ENCODE data around the gene ATP2B2.

ATP2B2 gene

DNA sequence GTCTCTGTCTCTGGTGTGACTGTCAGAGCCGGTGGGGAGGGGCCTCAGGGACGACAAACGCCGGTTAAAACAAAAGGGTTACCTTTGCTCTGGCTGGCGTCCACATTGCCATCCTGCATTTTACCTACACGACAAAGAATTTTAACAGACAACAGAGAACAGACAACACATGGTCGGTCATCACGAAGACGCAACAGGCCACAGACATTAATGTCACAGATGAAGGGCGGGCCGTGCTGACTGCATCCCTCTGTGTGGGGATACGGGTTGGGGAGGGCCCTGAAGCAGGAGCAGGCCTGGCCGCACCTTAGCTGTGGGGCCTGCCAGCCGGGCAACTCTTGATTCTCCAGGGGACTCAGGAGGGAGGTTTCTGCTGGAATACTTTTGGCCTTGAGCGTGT lies 126.2 kb downstream of the ATP2B2 start:
- no peak for DNase-seq

DNA sequence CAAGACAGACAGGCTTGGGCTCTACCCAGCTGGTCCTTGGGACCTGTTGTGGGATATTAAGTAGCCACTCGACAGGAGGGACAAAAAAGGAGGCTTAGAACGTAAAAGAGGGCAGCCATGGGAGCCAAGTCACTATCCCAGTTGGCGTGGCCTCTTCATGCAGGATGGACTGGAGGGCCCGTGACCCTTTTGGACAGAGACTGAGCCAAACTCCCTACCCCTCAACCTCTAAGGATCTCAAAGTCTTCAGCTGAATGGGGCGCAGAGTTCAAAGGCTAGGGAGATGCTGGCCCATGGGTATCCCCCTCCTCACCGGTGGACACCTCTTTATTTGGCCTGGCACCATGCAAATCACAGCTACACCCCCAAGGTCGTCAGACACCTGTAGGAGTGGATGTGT lies 126.6 kb downstream of the ATP2B2 start:
- no peak for DNase-seq

DNA sequence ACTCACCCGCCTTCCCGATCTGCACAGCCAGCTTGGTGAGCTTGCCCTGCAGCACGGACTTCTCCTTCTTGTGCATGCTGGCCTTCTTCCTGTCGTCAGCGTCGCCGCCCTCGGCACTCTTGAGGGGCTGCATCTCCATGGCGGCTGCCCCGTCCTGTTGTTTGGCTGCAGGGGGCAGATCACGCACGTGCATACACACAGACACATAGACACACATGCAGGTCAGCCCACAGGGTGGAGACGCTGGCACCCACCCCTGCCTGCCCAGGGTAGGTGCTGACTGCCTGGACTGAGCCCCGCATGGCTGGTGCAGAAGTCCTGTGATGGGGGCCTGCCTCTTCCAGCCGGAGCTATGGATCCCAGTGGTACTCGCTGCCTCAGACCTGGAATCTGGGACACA lies 127.1 kb downstream of the ATP2B2 start:
- DNase-seq = no peak

DNA sequence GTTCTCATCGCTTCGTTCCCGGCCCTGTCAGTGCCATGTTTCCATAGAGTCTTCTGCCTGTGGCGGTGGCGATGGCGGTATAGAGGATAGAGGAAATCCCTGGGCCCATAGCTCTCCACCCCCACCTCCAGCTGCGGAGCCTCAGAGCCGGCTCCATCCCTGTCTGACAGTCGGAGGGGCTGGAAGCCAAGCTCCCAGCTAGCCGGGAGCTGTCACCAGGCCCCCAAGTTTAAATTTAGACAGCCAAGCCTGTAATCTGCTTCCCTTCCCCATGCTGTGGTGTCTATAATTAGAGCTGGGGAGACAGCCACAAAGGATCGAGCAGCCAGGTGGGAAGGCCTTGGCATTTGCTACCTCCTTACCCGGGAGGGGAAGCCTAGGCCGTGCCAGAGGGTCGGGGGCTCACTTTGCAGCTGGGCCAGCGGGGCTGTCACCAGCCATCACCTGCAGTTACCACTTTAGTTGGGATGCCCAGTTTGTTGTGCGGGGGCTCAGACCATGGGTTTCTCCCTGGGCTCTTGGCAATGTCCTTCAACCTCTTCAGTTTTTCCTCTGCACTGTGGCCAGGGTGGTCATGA lies 128.1 kb downstream of the ATP2B2 start:
- DNase-seq = no peak

DNA sequence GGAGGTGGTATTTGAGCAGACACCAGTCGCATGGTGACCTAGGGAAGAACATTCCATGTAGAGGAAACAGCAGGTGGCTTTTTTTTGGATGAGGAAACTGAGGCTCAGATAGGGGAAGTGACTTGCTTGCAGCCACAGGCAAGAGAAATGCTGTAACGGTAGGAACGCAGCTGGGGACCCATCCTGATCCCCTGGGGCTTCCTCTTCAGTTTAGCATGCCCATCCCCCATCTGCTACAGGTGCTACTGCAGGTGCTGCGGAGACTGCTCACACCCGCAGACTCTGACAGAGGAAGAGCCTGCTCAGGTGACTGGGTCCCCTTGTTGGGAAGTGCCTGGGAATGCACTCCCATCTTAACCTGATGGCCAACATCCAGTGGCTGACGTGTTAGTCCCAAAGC lies 129.0 kb downstream of the ATP2B2 start:
- peak; percentile 33 for DNase-seq

DNA sequence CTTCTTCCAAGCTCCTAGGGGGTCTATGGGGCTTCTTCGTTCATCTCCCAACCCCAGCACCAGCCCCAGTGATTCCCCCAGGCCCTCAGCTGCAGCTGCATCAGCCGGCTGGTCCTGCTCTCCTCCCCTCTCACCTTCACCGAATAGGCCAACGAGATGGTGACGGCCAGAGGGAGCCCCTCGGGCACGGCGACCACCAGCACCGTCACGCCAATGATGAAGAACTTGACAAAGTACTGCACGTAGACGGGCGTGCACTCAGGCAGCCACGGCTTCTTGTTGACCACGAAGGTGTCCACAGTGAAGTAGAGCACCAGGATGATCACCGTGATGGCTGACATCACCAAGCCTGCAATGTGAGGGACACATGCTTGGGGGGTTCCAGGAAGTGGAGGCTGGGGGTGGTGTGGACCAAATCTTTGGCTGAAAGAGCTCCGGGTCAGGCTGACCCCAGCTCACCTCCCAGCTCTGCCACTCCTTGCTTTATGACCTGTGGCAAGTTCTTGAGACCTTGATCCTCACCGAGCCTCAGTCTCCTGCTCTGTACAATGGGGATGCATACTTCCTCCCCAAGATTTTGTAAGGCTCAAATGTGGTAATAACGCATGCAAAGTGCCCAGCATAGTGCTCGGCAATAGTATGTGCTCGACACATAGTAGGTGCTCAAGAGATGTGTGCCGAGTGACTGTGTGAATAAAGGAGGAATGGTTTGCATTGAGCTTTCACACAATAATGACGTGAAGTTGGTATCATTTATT lies 129.9 kb downstream of the ATP2B2 start:
- no peak for DNase-seq

DNA sequence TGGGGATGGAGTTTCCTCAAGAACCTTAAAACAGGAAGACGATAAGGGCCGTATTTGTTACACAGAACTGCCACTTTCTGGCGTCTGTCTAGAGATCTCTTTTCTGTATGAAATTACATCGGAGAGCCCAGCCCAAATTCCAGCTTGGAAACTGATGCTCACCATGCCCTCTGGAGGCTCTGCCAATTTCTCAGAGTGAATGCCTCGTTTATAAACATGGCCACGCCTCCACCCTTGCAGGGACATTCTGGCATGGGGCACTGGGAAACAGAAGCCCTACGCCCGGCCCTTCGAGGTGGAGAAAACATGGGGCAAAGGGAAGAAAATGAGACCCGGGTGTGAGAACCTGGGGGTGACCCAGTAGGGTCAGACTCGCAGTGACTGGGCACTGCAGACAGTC lies 131.1 kb downstream of the ATP2B2 start:
- DNase-seq = no peak

DNA sequence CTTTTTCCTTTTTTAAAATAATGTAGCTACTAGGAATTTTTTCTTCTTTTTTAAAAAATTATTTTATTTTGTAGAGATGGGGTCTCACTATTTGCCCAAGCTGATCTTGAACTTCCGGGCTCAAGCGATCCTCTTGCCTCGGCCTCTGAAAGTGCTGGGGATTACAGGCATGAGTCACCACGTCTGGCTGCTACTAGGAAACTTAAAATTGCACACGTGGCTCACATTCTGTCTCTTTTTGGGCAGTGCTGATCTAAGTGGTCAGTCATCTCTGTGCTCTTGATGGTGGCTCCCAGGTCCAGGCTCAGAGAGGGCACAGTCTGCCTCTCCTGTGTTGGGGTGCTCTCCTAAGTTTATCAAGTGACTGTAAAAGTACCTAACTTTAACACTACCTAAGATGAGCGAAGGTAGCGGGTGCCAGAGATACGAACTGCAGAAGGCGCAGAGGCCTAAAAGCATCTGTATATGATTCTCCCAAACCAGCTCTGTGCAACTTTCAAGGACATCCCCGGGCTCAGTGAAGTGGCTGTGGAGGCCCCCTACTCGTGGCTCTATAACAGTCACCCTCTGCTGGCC lies 131.6 kb downstream of the ATP2B2 start:
- no peak for DNase-seq

DNA sequence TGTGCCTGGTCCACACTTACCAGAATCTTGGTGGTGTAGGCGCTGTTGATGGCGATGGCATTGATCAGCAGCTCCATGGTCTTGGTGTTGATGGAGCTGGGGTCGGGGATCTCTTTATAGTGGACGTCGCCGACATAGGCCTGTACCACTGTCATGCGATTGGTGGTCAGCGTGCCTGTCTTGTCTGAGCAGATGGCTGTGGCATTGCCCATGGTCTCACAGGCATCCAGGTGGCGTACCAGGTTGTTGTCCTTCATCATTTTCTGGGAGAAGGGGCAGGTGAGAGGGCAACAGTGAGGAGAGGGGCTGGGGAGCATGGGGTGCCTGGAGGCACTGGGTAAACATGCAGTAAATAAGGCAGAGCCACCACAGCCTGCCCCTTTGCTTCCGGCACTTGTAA lies 133.6 kb downstream of the ATP2B2 start:
- DNase-seq = no peak

DNA sequence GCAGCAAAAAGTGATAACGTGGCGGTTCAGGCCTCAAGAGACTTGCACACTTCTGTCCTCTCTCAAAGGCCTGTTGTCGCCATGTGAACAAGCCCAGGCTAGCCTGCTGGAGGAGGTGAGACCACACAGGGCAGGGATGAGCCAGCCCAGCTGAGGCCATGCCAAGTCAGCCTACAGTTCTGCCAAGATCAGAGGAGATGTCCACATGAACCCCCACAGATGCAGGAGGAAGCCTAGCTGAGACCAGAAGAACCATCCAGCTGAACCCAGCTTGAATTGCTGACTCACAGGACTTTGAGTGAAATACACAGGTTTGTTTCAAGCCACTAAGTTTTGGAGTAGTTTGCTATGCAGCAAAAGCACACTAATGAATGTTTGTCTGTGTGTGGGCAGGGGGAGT lies 134.2 kb downstream of the ATP2B2 start:
- DNase-seq = no peak

DNA sequence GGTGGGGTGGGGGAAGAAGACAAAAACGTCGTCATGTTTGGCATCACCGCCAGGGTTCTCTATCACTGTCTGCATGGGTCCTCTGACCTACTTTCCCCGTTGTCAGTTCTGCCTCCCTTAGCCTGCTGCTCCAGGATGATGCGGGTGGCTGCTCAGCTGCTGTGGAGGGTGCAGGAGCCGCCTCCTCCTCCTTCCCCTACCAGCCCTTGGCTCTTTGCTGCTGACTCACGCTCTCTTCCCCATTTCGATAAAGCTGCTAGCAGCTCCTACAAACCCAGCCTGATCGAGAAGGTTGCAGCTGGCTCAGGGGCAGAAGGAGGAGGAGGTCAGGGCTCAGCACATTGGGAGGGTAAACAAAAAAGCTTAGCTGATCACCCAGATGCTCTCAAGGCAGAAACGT lies 135.0 kb downstream of the ATP2B2 start:
- DNase-seq = no peak

DNA sequence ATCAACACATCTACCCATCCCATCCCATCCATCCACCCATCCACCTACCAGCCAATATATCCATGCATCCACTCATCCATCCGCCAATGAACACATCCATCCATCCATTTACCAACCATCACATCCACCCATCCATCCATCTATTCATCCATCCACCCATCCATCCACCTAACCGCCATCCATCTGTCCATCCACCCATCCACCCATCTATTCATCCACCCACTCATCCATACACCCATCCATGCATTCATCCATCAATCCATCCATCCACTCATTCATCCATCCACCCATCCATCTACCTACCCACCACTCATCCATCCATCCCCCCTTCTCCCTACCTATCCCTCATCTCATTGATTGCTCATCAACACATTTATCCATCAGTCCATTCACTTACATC lies 136.9 kb downstream of the ATP2B2 start:
- no peak for DNase-seq

DNA sequence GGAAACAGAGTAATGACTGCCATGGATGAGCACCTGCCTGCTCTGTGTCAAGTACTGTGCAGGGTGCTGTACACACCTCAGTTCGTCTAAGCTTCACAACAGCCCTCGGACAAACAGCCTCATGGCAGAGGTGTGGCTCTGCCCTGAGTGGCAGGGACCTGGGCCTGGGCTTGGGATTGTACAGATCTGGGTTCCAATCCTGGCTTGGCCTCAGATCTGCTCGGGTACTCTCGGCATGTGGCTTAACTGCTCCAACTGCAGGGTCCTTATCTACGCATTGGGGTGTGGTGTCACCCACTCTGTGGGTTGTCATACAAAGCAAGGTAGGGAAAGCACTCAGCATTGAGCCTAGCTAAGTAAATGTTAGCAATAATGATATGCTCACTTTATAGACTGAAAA lies 137.9 kb downstream of the ATP2B2 start:
- no peak for DNase-seq

DNA sequence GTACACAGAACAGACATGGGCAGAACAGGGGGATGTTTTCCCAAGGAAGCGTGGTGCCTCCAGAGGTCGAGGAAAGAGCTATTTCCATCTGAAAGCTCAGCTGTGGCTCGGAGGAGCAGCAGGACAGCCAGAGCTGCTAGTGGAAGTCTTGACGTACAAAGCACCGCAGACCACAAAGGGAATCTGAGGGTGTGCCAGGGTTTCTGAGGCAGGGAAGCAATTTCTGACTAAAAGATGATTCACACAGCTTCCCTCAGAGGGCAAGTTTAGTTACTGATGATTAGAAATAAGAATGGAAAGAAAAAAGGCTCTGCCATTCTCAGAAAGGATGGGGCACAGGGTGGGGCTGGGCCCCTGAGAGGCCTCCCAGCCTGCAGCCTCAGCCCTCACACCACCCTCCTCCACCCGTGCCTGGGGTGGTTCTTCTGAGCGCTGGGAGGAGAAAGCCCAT lies 138.7 kb downstream of the ATP2B2 start:
- DNase-seq = no peak

DNA sequence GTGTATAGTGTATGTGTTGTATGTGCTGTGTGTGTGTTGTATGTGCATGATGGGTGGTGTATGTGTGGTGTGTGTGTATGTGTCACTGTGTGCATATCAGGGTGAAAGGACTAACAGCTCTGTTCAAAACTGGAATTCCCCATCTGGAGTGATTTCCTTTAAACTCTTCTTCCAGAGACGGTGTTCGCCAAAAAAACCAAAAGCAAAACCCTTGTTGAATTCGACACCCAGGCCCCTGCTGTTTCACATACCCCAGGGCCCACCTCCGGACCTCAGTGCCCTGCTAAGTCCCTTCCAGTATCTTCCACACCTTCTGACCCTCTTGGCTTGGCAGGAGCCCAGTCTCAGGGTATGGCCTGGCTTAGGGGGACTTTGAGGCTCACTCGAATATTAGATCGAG lies 139.6 kb downstream of the ATP2B2 start:
- DNase-seq = no peak

DNA sequence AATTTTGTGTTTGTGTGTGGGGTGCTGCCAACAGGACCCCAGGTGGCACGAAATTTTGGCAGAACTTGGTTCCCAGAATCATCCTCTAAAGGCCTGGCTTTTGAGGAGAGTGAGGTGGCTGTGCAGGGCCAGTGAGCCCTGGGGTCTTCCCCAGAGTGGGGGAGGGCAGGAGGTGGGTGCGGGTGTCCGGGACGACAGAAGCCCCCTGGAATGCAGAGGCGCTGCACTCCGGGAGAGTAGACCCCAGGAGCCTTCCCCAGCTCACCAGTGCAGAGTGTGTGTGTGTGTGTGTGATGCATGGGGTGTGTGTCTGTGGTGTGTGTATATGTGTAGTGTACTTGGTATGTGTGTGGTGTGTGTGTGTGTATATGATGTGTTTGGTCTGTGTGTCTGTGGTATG lies 140.1 kb downstream of the ATP2B2 start:
- DNase-seq = no peak

DNA sequence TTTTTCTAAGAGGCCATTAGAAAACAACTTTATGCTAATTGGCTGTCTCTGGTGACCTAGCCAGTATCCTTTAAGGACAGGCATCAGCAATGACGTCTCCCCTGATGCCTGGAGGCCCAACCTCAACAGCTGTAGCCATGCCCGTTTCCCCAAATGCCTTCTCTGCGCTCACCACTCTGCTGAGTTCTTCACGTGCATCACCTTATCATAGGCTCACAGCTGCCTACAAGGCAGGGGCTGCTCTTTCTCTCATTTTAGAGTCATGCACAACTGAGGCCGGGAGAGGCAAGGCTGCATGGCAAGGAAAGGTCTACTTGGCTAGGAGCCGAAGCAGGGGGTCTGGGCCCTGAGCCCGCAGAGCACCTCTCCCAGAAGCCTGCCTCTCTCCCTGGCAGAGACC lies 140.6 kb downstream of the ATP2B2 start:
- DNase-seq = no peak

DNA sequence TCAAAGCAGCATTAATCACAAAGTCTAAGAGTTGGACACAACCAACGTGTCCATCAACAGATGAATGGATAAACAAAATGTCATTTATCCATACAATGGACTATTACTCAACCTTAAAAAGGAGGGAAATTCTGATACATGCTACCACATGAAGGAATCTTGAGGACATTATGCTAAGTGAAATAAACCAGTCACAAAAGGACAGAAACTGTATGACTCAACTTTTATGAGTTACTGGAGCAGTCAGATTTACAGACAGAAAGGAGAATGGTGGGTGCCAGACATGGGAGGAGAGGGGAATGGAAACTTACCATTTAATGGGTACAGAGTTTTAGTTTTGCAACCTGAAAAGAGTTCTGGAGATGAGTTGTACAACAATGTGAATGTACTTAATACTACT lies 141.5 kb downstream of the ATP2B2 start:
- no peak for DNase-seq

DNA sequence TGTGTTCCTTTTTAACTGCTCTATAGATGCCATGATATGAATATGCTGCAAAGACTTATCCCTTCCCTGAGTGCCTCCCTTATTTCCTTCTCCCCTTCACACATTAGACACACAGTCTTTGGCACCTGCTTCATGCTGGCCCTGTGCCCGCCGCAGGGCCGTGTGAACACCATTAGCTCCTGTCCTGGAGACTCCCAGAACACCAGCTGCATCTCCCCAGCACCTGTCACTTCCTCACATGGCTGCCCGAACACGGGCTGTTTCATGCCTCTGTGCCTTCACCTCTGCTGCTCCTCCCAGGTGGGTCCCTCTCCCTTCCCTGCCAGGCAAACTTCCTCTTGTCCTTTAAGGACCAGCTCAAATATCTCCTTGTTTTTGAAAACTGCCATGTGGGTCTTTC lies 144.0 kb downstream of the ATP2B2 start:
- DNase-seq = peak; percentile 67

DNA sequence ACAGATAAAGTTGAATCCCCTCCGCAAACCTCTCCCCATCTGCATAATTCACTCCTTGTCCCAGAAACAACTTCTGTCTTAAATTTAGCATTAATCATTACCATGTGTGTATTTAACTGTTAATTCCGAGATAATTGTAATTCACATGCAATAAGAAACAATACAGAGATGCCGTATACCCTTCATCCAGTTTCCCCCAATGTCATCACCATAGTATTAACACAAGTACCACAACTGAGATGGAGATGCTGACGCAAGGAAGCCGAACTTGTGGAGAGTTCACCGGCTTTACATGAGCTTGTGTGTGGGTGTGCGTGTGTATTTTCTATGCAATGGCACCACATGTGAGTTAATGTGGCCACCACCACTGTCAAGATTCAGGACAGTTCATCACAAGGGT lies 144.9 kb downstream of the ATP2B2 start:
- no peak for DNase-seq

DNA sequence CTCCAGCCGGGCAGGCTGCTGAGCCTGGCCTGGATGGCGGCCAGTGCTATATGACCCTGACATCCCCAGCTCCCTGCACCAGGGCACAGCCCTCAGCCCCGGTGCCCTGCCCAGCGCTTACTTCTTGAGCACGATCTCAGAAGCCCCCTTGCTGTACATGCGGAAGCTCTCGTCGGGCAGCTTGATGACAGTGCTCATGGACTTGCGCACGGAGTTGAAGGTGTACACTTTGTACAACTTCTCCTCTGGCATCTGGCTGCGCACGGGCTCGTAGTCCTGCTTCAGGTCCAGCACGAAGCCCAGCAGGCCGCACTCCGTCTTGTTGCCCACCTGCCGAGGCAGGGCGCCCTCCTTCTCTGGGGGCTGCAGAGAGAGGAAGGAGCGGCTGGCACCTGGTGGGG lies 145.6 kb downstream of the ATP2B2 start:
- no peak for DNase-seq

DNA sequence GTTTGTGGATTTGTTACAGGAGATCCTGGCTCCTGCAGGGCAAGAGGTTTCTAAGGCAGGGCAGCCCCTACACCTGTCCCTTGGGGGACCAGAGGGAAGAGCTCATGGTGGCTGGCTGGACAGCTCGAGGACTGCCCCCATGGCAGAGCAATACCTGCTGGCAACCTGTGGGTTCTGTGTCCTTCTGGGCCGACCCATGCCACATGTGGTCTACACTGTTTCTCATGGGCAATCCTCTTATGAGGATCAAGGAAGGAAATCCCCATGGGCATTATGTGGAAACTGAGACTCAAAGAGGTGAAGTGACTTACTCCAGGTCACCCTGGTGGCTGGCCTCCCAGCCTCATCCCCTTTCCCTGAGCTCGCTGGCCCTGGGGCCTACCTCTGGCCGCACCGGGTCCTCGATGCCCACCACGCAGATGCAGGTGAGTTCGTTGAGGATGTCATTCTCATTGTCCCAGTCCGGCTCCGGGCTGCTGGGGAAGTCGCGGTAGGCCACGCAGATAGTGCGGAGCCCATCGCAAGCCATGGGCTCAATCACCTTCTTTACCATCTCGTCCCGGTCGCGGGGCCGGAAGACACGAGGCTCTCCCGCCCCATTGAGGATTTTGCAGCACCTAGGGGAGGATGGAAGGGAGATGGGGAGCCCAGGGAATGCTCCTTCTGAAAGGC lies 146.9 kb downstream of the ATP2B2 start:
- no peak for DNase-seq

DNA sequence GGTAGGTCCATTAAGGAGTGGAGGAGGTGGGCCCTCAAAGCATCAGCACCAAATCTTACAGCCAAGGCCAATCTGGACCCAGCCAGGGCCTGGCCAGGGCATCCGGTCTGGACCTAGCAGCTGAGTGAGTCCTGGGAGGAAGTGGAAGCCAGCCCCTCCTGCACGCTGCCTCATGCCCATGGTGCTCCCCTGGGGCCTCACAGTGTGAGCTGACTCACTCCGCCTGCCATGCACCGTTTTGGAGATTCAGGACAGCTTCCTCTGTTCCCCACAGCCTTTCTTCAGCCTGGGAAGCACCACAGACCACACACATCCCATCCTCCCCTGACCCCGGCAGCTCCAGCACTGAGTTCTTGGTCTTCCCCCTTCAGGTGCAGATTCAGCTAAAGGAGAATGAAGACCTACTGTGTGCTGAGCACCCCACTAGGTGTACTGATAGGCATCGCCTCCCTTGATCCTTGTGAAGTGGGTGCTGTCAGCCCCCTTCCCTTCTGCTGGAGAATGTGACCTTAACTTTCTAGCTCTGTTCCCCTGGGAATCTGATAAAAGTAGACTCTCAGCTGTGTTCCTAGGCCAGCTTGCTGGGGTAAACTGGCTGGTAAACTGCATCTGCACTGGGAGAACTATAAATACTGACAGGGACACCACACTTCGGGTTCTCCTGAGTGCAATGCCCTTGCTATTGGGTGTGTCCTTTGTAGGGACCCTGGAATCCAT lies 147.6 kb downstream of the ATP2B2 start:
- no peak for DNase-seq

Measured in NCI-H146 (cell line).